ENCODE results near the gene BCOR.

DNA sequence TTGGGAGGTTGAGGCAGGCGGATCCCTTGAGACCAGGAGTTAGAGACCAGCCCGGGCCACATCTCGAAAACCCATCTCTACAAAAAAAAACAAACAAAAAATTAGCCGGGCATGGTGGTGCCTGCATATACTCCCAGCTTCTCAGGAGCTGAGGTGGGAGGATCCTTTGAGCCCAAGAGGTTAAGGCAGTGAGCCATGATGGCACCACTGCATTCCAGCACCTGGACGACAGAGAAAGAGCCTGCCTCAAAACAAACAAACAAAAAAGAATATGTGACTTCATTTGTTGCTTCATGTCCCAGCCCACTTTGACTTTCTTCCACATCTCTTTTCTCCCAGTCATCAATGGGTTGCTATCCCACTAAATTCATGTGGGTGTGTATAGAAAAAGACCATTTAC, 79.7 kb downstream of the BCOR start:
- TF ChIP-seq ZBTB7A (IDR thresholded peaks at IDR 0.05; ENCODE audit: low read depth), result no peak
- no peak for TF ChIP-seq CEBPB (IDR thresholded peaks at IDR 0.05)
- no peak for TF ChIP-seq EGR1 (IDR thresholded peaks at IDR 0.05)
- no peak for TF ChIP-seq CREB1 (IDR thresholded peaks at IDR 0.05; ENCODE audit: low read depth)

All from Ishikawa (cell line).